Adrenal gland (tissue), 12 donors: ENCODE results near the gene HACD1. TPM values are rescaled to one million over a fixed set of nuclear protein-coding genes. Genes with fewer than 3 reads are reported as not detected.

Experiments used
- DNase-seq, 7 donors: peaks; one replicate each; pipeline ENCODE4 v3.0.0-alpha.2; 2019 to 2020
- H3K27ac ChIP-seq, 5 donors: fragments of 200-600 bp; sonication (generic) in 4 of 5; 1 replicate in 3 of 5; 2 replicates in 2 of 5; pipeline versions ENCODE4 v1.5.1 to v1.8.0; 2016 to 2020; ENCODE audit warnings: mild to moderate bottlenecking in 1 of 5
- H3K27me3 ChIP-seq: fragments of 200-600 bp; 2 replicates; pipeline ENCODE4 v1.8.0; 2021
- H3K36me3 ChIP-seq, 2 donors: fragments of 200-600 bp; replicated peaks in 1 of 2; 1 replicate in 1 of 2; 2 replicates in 1 of 2; pipeline versions ENCODE4 v1.5.1 to v1.8.0; 2018 to 2022
- H3K4me1 ChIP-seq, 2 donors: fragments of 200-600 bp; replicated peaks in 1 of 2; 1 replicate in 1 of 2; 2 replicates in 1 of 2; pipeline versions ENCODE4 v1.5.1 to v1.8.0; 2018 to 2021
- H3K4me3 ChIP-seq, 4 donors: fragments of 200-600 bp; sonication (generic) in 3 of 4; one replicate each; pipeline ENCODE4 v1.5.1; 2016 to 2018
- H3K9me3 ChIP-seq, 3 donors: fragments of 200-600 bp; sonication (generic) in 1 of 3; replicated peaks in 1 of 3; 1 replicate in 2 of 3; 2 replicates in 1 of 3; pipeline versions ENCODE4 v1.5.1 to v1.8.0; 2016 to 2021
- CTCF ChIP-seq, 6 experiments: fragments of 450-650 bp in 4 of 6; fragments of 200-600 bp in 2 of 6; sonication (generic) in 1 of 6; IDR thresholded peaks; 1 replicate in 5 of 6; 2 replicates in 1 of 6; pipeline versions ENCODE4 v1.5.1 to v1.8.0; 2016 to 2021; ENCODE audit warnings: antibody characterized with exemption in 6 of 6, mild to moderate bottlenecking in 2 of 6, moderate library complexity in 1 of 6
- POLR2A ChIP-seq, 2 donors: fragments of 450-650 bp; IDR thresholded peaks; one replicate each; pipeline ENCODE4 v1.6.1; 2017; ENCODE audit warnings: antibody characterized with exemption in 2 of 2, mild to moderate bottlenecking in 2 of 2, moderate library complexity in 1 of 2
- WGBS, 4 donors: extraction: QIAGEN DNeasy Blood & Tissue Kit in 2 of 4; methylation state at CpG; one replicate each; pipeline versions ENCODE4 v1.1.5 to v1.1.7; 2013 to 2017; 5-methylcytosine and 5-hydroxymethylcytosine counted together
- intact Hi-C, 2 donors: fragments of 100-400 bp; cut with DNase I; formaldehyde crosslinking; loops; one replicate each; pipeline versions ENCODE4 v1.14.1 to v1.15.0; 2022 to 2023
- polyA plus RNA-seq, 3 donors: library from polyadenylated mRNA; stranded (reverse); fragments of 200-250 nt in 2 of 3; fragments of 350-450 nt in 1 of 3; fragmentation: Illumina TruSeq in 1 of 3; extraction: RNeasy Lipid Tissue Mini Kit (QIAGEN cat#74804) in 1 of 3; gene quantifications; one replicate each; pipeline ENCODE4 v1.2.3, GENCODE V29; 2013 to 2014
- total RNA-seq, 9 donors: library from RNA; depleted of rRNA in 4 of 9; stranded (reverse); fragments of >200 nt in 4 of 9; fragments of 120-200 nt in 1 of 9; fragmentation: NEBNext Ultra II Directional in 1 of 9; extraction: Animal tissue kit (Norgen Biotek cat#: 25700) in 1 of 9; gene quantifications; one replicate each; pipeline versions ENCODE4 v1.1.0 to v1.2.4, GENCODE V29; 2013 to 2023
- donor health status: healthy with polysubstance abuse.
- donor health status: Bipolar disorder and iron deficiency.
- donor health status: DM: yes; HTN: yes; CAD: no.
- donor health status: DM: no; HTN: no; CAD: no.
- donor health status: DM: no; HTN: no; CAD: no.
- donor health status: DM: yes; HTN: yes; CAD: no.

Gene HACD1
- total and polyA plus RNA-seq, 12 donors = 1.4 to 23.1 (median 17.6) TPM

- 87 to 95% (median 94%) methylated on average over 10 of the region's 10 CpGs for WGBS, 4 donors
- H3K4me1 ChIP-seq = peaks cover 12 to 62% of the 10 kb centered on the region in 2 donors
- no peak overlapping the region for H3K27ac ChIP-seq
- no peaks in the 10 kb centered on the region for H3K36me3 ChIP-seq
- no peaks in the 10 kb centered on the region for H3K27me3 ChIP-seq
- no peaks in the 10 kb centered on the region for H3K9me3 ChIP-seq
- no peak for DNase-seq
- no peak overlapping the region for H3K4me3 ChIP-seq
- intact Hi-C loops = no loop called here
- TF ChIP-seq POLR2A (IDR thresholded peaks at IDR 0.05) (no peak), CTCF (IDR thresholded peaks at IDR 0.05) (no peak)
Measured at GRCh38 chr10:17648243-17649035, 31.3 kb upstream of the HACD1 start.

- WGBS, 4 donors = 44 to 60% (median 53%) methylated on average over 3 of the region's 3 CpGs
- TF ChIP-seq POLR2A (IDR thresholded peaks at IDR 0.05) (no peak), CTCF (IDR thresholded peaks at IDR 0.05) (no peak)
- Histone ChIP-seq H3K4me3 (no peak overlapping the region), H3K27me3 (no peaks in the 10 kb centered on the region), H3K36me3 (no peaks in the 10 kb centered on the region), H3K27ac (peak overlapping the region in 1 of 5 donors; percentile 6), H3K4me1 (peaks cover 12 to 66% of the 10 kb centered on the region in 2 donors), H3K9me3 (no peaks in the 10 kb centered on the region)
- peak in 1 of 7 donors; percentile 19 for DNase-seq
- intact Hi-C loops = no loop called here
Measured at GRCh38 chr10:17647326-17647725, 30.2 kb upstream of the HACD1 start.

DNA sequence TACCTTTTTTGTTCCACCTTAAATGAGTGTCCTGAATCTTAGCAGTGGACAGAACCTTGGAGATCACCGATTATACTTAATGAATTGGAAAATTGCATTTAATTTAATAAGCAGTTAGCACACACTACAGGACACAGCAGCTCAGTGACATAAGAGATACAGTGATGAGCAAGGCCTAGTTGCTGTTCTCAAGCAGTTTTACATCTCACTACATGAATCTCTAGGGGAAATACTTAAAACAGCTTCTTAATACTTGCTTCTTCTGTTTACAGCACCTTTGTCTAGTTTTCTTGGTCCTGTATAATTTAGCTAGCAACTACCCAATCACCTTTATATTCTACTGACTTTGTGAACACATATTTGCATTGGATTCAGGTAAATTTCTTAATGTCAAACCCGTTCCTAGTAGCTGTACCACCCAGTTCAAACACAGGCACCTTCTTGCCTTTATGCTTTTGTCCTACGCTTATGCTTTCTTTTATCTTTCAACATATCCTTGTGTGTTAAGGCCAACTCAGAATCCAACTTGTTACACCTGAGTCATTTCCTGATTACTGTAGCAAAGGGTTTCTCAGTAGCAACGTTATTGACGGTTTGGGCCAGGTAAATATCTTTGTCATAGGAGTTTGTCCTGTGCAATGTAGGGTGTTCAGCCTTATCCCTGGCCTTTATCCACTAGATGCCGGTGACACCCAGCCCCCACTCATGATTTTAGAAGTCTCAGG, 28.6 kb upstream of the HACD1 start:
- TF ChIP-seq POLR2A (IDR thresholded peaks at IDR 0.05) (no peak), CTCF (IDR thresholded peaks at IDR 0.05) (no peak)
- Histone ChIP-seq H3K27me3 (no peaks in the 10 kb centered on the region), H3K9me3 (no peaks in the 10 kb centered on the region), H3K4me3 (peak overlapping the region in 2 of 4 donors; percentile 3 to 11), H3K27ac (no peak overlapping the region), H3K4me1 (peaks cover 12 to 53% of the 10 kb centered on the region in 2 donors), H3K36me3 (no peaks in the 10 kb centered on the region)
- intact Hi-C loops = no loop called here
- WGBS, 4 donors = 49 to 59% (median 58%) methylated on average over 6 of the region's 6 CpGs
- no peak for DNase-seq

GRCh38 chr10:17644485-17644943, 27.3 kb upstream of the HACD1 start:
- 0 to 2% (median 1%) methylated on average over 8 to 9 of the region's 9 CpGs for WGBS, 4 donors
- Histone ChIP-seq H3K9me3 (no peaks in the 10 kb centered on the region), H3K36me3 (no peaks in the 10 kb centered on the region), H3K4me1 (peaks cover 11 to 50% of the 10 kb centered on the region in 2 donors), H3K4me3 (peak overlapping the region; percentile 30 to 83 (median 72)), H3K27me3 (no peaks in the 10 kb centered on the region), H3K27ac (peak overlapping the region; percentile 94 to 99 (median 97))
- DNase-seq = peak in 2 of 7 donors; percentile 23 to 29
- intact Hi-C loops = no loop called here
- TF ChIP-seq CTCF (IDR thresholded peaks at IDR 0.05) (no peak), POLR2A (IDR thresholded peaks at IDR 0.05) (no peak)
